Heart right ventricle (tissue), 16 donors: Measurements from ENCODE around the gene B3GALT5. TPM values are rescaled to one million over a fixed set of nuclear protein-coding genes. Genes with fewer than 3 reads are reported as not detected.

Experiments used
- ATAC-seq, 8 donors: fragments of 200-7000 bp; cut with Tn5 transposase; one replicate each; pipeline ENCODE4 v1.9.1; 2020; ENCODE audit warnings: mild to moderate bottlenecking in 8 of 8, moderate library complexity in 8 of 8, moderate number of reproducible peaks in 1 of 8
- DNase-seq, 2 donors: peaks; one replicate each; pipeline ENCODE4 v3.0.0-alpha.2; 2020
- H3K27ac ChIP-seq, 10 donors: fragments of 200-600 bp; sonication (generic) in 2 of 10; one replicate each; pipeline versions ENCODE4 v1.5.0 to v1.8.0; 2020 to 2022; ENCODE audit warnings: mild to moderate bottlenecking in 3 of 10
- H3K27me3 ChIP-seq, 7 donors: fragments of 200-600 bp; one replicate each; pipeline ENCODE4 v1.8.0; 2021 to 2022; ENCODE audit warnings: mild to moderate bottlenecking in 2 of 7
- H3K36me3 ChIP-seq, 9 donors: fragments of 200-600 bp; sonication (generic) in 1 of 9; one replicate each; pipeline versions ENCODE4 v1.5.0 to v1.8.0; 2020 to 2022; ENCODE audit warnings: mild to moderate bottlenecking in 2 of 9
- H3K4me1 ChIP-seq, 9 donors: fragments of 200-600 bp; sonication (generic) in 1 of 9; one replicate each; pipeline versions ENCODE4 v1.5.0 to v1.8.0; 2020 to 2022; ENCODE audit warnings: mild to moderate bottlenecking in 4 of 9
- H3K4me3 ChIP-seq, 10 donors: fragments of 200-600 bp; sonication (generic) in 2 of 10; one replicate each; pipeline versions ENCODE4 v1.5.0 to v1.8.0; 2020 to 2022; ENCODE audit warnings: mild to moderate bottlenecking in 7 of 10, moderate library complexity in 2 of 10
- H3K9me3 ChIP-seq, 11 donors: fragments of 200-600 bp in 10 of 11; sonication (generic) in 2 of 11; one replicate each; pipeline versions ENCODE4 v1.5.0 to v1.8.0; 2013 to 2022; ENCODE audit warnings: mild to moderate bottlenecking in 2 of 11, control low read depth in 1 of 11, moderate library complexity in 1 of 11
- WGBS, 2 donors: extraction: QIAGEN DNeasy Blood & Tissue Kit; methylation state at CpG; one replicate each; pipeline ENCODE4 v1.1.7; 2013; ENCODE audit warnings: inconsistent platforms in 1 of 2; 5-methylcytosine and 5-hydroxymethylcytosine counted together
- intact Hi-C, 10 donors: fragments of 100-400 bp; cut with DNase I; formaldehyde crosslinking; loops; one replicate each; pipeline versions ENCODE4 v1.11.1 to v1.14.2; 2022
- polyA plus RNA-seq, 2 donors: library from polyadenylated mRNA; stranded (reverse); fragments of 200-250 nt; gene quantifications; one replicate each; pipeline ENCODE4 v1.2.3, GENCODE V29; 2013
- total RNA-seq, 10 donors: library from RNA; stranded (reverse); fragmentation: NEBNext Ultra II Directional in 3 of 10; extraction: Animal tissue kit (Norgen Biotek cat#: 25700) in 3 of 10; gene quantifications; one replicate each; pipeline versions ENCODE4 v1.2.1 to v1.2.4, GENCODE V29; 2021 to 2023
- TF ChIP-seq, protein P1 (sequence below), 9 donors: fragments of 200-600 bp; sonication (generic) in 2 of 9; IDR thresholded peaks; one replicate each; pipeline versions ENCODE4 v1.5.0 to v1.8.0; 2021 to 2022; ENCODE audit warnings: antibody characterized with exemption in 9 of 9, mild to moderate bottlenecking in 5 of 9, moderate library complexity in 1 of 9
- donor health status: Arrhythmogenic right ventricular cardiomyopathy.
- donor health status: ischemic (EF 13 %, LVEDD 7.1; RV severe dilation, severe dysfunction).
- donor health status: healthy with polysubstance abuse.
- donor health status: DM: no; HTN: yes; CAD: no.
- donor health status: DM: no; HTN: no; CAD: no.
- donor health status: ischemic (EF 25% LVEDD 6.9; RV normal size, moderate dysfunction).
- donor health status: ischemic (EF 25% LVEDD 5.7; RV mildly dilated, moderate dysfunction).
- donor health status: healthy.
- donor health status: DM: yes; HTN: yes; CAD: no.
- donor health status: Ischemic cardiomyopathy.
- donor health status: ischemic (EF 35%, LVEDD 5.7; RV mildly dilated, moderate dysfunction).
- donor health status: nonischemic (EF 11% LVEDD 7.7; RV severe dilation, severe dysfunction).
- donor health status: DM: yes; HTN: yes; CAD: no.
- donor health status: PGD.
- donor health status: ischemic (EF 29% LVEDD 5.4; RV normal size, mild dysfunction).
- donor health status: nonischemic (EF 23%, LVEDD 6.1; RV moderate dilation, normal function).

Gene B3GALT5
- total and polyA plus RNA-seq, 12 donors: under 0.01 to 0.81 (median 0.15) TPM; not detected in 1

DNA sequence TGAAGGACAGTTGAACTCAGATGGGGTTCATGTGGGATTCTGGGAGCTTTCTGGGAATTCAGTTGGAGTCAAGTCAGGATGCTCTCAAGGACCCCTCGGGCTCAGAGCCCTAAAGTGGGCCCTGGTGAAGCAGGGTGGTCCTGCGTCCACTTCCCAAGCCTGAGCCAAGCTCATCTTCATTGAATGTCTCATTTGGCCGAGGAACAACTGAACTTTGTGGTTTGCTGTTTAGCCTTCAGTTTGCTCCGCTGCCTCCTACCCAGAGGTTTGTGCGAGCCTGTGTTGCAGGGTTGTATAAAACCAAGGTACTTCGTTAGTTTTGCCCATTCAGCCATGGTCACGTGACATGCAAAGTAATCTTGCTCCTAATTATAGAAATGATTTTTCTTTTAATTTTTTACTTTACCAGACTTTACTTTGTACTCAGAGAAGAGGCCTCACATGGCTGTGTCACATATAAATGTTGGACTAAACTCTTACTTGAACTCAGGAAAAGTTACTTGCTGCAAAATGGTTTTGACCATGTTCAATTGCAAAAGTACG lies 49.7 kb downstream of the B3GALT5 start:
- intact Hi-C loops: loop anchor here in 1 of 10 donors (5.0 kb wide), 1 partner anchor 135 kb away; no protein-coding TSS in a partner anchor
- Histone ChIP-seq H3K9me3 (no peaks in the 10 kb centered on the region), H3K27me3 (no peaks in the 10 kb centered on the region), H3K36me3 (no peaks in the 10 kb centered on the region), H3K27ac (no peak overlapping the region), H3K4me3 (no peak overlapping the region), H3K4me1 (peaks cover 0 to 18% (median 14%) of the 10 kb centered on the region in 9 donors)
- DNase-seq (no peak), ATAC-seq (no peak)
- TF ChIP-seq, protein P1, sequence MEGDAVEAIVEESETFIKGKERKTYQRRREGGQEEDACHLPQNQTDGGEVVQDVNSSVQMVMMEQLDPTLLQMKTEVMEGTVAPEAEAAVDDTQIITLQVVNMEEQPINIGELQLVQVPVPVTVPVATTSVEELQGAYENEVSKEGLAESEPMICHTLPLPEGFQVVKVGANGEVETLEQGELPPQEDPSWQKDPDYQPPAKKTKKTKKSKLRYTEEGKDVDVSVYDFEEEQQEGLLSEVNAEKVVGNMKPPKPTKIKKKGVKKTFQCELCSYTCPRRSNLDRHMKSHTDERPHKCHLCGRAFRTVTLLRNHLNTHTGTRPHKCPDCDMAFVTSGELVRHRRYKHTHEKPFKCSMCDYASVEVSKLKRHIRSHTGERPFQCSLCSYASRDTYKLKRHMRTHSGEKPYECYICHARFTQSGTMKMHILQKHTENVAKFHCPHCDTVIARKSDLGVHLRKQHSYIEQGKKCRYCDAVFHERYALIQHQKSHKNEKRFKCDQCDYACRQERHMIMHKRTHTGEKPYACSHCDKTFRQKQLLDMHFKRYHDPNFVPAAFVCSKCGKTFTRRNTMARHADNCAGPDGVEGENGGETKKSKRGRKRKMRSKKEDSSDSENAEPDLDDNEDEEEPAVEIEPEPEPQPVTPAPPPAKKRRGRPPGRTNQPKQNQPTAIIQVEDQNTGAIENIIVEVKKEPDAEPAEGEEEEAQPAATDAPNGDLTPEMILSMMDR (IDR thresholded peaks at IDR 0.05): no peak
- 91 to 93% methylated on average over 8 of the region's 8 CpGs for WGBS, 2 donors

DNA sequence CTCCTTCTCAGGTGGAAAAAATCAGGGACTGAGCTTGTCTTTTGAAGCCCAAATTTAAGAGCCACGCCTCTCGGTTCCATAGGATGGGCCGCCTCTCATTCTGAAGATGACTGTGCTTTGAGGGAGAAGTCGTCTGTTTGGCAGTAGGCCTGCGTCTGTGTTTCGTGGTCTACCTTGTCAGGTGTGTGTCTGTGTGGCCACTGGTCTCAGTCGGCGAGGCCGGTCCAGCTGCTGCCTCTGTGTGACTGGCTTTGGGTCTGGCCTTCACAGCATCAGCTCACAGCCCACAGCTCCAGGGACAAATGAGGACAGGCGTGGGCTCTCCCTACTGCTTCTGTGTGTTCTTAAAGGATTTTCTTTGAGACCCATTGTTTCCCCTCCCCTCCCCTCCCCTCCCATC lies 50.3 kb downstream of the B3GALT5 start:
- Histone ChIP-seq H3K9me3 (no peaks in the 10 kb centered on the region), H3K4me1 (peaks cover 0 to 18% (median 14%) of the 10 kb centered on the region in 9 donors), H3K27me3 (no peaks in the 10 kb centered on the region), H3K4me3 (no peak overlapping the region), H3K36me3 (no peaks in the 10 kb centered on the region), H3K27ac (no peak overlapping the region)
- no peak for ATAC-seq
- DNase-seq: no peak
- intact Hi-C loops: loop anchor here in 1 of 10 donors (5.0 kb wide), 1 partner anchor 136 kb away; no protein-coding TSS in a partner anchor
- 92 to 97% methylated on average over 10 of the region's 10 CpGs for WGBS, 2 donors
- TF ChIP-seq, protein P1 (IDR thresholded peaks at IDR 0.05): no peak

DNA sequence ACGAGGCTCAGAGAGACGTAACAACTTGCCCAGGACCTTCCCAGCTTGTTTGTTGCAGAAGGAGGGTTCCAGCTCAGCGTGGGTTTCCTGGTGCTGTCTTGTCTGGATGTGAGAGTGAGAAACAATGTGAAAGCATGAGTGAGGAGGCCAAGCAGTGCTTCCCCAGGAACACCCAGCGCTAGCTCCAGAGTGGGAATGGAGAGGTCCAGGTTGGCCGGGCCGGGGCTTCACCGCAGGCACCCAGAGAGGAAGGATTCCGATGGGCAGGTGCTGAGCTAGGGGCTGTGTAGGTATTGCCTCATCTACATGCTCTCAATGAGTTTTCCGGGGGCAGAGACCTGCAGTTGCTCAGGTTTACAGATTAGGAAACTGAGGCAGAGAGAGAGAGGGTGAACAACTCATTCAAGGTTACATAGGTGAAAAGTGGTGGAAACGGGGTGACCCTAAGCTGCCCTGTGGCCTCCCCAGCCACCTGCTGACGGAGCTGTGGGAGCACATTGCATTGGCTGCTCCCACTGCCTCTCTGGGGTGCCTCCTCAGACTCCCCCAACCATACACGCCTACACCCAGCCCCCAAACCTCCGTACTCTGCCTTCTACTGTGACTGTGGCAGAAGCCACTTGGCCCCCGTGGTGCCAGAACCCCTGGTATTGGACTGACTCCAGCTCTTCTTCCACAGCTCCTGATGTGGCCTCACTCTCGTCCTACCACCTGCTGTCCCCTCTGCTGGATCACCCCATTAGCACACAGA lies 51.2 kb downstream of the B3GALT5 start:
- Histone ChIP-seq H3K9me3 (no peaks in the 10 kb centered on the region), H3K4me1 (peaks cover 0 to 18% (median 14%) of the 10 kb centered on the region in 9 donors), H3K4me3 (no peak overlapping the region), H3K27me3 (no peaks in the 10 kb centered on the region), H3K27ac (no peak overlapping the region), H3K36me3 (no peaks in the 10 kb centered on the region)
- intact Hi-C loops: loop anchor here in 1 of 10 donors (5.0 kb wide), 1 partner anchor 137 kb away; no protein-coding TSS in a partner anchor
- WGBS, 2 donors: 92 to 97% methylated on average over 15 of the region's 15 CpGs
- ATAC-seq (no peak), DNase-seq (no peak)
- TF ChIP-seq, protein P1 (IDR thresholded peaks at IDR 0.05): no peak

DNA sequence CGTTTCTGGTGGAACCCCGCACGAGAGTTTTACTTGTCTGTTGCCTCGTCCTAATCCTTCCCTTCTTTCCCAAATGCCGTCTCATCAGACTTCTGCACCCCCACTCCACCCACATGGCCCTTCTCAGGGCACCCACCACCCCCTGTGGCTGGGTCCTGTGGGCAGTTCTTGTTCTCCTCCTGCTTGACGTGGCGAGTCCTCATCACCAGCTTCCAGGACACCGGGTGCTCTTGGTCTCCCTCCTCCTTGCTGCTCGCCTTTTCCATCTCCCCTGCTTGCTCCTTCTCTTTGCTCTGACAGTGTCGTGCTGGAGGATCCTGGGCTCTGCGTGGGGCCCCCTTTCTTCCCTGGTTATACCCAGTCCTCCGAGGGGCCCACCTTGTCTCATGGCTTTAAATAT lies 51.8 kb downstream of the B3GALT5 start:
- Histone ChIP-seq H3K27ac (no peak overlapping the region), H3K4me3 (no peak overlapping the region), H3K9me3 (no peaks in the 10 kb centered on the region), H3K27me3 (no peaks in the 10 kb centered on the region), H3K36me3 (no peaks in the 10 kb centered on the region), H3K4me1 (peaks cover 0 to 16% (median 13%) of the 10 kb centered on the region in 9 donors)
- WGBS, 2 donors: 95 to 96% methylated on average over 12 of the region's 12 CpGs
- TF ChIP-seq, protein P1 (IDR thresholded peaks at IDR 0.05): no peak
- ATAC-seq: no peak
- DNase-seq: no peak
- intact Hi-C loops: loop anchor here in 1 of 10 donors (5.0 kb wide), 1 partner anchor 137 kb away; no protein-coding TSS in a partner anchor
